Stimulated activated CD8-positive, alpha-beta memory T cell treated with anti-CD3 and anti-CD28 coated beads, Interleukin-4, amount 100 ng/mL, for 4 hours (primary cell): ENCODE data around the gene CCDC174.

Experiments used
- DNase-seq, 2 donors: peaks; one replicate each; pipeline ENCODE4 v3.0.0-alpha.2; 2020; ENCODE audit warnings: low read depth in 2 of 2, low spot score in 1 of 2

Gene CCDC174

DNA sequence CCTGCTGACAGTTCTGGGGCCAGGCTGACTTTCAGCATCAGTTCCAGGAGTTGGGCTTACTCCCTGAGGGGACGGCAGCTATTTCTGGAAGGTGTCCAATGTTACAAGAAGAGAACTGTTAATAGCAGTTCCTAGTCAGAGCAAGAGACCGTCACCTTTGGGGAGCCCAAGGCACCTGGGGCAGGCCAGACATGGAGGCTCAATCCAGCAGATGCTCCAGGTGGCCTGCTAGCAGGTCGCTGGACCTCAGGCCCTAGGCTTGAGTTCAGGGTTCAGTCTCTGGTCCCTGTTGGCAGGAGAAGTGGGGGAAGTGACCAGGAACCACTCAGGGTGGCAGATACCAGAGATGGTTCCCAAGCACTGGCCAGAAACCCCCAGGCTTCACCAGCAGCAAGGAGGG is 49.3 kb downstream of the CCDC174 start:
- no peak for DNase-seq

DNA sequence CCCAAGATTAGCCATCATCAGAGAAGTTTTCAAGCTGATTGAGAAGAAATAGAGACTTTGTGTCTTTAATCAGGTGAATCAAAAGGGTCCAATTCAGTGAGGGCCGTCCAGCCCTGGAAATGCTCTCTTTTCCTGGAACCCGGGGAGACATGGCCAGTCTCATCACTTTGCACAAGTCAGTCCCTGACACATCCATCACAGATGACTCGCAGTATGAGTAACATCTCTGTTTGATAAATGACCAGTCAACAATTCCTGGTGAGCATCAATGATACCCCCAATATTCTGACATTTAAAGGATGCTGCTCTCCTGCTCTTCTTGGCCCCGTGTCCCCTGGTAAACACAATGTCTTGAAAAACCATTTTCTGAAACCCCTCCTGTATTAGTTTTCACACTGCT is 50.1 kb downstream of the CCDC174 start:
- DNase-seq: no peak

DNA sequence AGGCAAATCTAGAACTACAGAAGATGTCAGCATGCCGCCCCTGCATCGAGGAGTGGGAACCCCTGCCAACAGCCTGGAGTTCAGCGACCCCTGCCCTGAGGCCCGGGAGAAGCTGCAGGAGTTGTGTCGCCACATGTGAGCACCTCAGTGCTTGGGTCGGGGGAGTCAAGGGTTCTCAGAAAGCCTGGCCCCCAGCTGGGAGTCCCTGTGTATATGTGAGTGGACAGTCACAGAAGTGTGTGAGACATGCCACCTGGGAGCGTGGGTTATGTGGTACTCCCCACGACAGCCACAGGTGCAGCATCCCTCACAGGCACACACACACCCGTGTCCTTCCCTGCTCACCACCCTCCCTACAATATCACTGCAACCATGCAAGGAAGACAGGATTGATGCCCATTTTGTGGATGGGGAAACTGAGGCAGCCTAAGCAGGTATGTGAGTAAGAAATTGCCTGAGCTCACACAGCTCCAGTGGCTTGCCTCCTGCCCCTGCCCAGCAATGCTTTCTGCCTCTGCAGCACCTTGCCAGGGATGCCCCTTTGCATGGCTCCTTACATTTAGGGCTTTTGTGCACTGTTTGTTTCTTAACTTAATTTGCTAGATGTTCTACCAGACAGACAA is 51.7 kb downstream of the CCDC174 start:
- no peak for DNase-seq

DNA sequence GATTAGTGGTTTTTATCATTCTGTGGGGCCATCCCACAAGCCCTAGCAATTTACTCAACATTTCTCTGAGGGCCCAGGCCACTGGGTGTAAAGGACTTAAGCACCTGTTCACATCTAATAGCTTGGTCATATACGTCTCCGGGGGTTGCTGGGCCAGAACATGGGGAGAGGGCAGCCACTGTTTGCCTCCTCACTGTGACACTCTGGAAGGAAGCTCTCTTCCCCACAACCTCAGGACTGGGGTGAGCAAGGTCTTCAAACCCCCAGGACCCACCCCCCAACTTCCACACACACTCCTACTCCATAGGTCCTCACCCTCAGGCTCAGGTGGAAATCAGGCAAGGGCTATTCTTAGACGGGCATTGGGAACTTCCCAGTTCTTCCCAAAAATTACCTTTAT is 52.2 kb downstream of the CCDC174 start:
- DNase-seq: no peak

DNA sequence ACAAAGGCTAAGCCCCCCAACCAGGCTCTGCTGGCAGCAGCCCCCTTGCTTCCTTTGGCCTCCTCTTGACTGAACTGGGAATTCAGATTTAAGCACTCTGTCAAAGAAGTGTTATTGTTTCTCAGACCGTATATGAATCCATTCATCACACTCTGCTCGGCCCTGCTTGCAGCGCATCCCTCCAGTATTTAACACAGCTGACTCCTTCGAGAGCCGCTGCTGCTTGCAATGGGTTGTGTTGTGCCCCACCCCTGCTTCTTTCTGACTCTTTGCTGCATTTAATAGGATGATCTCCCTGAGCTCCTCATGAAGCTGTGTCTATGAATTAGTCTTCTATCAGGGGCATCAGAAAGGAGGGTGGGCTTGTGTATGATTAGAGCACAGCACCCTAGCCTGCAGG is 54.5 kb downstream of the CCDC174 start:
- DNase-seq: no peak

DNA sequence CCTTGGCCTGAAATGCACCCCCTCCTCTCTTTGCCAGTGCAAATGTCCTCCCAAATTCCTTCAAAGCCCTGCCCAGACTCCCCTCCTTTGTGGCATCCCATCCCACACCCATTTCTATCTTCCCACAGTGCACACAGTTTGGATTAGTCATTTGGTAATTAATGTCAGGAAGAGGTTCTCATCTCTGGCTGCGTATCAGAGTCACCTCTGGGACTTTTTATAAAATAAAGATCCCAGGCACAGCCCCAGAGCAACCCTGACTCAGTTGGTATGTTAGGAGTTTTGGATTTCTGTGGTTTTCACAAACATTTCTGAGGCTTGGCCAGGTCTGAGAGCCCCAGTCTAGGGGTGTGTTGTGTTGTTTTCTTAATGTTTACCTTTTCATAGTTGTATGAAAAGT is 65.0 kb downstream of the CCDC174 start:
- DNase-seq: no peak

DNA sequence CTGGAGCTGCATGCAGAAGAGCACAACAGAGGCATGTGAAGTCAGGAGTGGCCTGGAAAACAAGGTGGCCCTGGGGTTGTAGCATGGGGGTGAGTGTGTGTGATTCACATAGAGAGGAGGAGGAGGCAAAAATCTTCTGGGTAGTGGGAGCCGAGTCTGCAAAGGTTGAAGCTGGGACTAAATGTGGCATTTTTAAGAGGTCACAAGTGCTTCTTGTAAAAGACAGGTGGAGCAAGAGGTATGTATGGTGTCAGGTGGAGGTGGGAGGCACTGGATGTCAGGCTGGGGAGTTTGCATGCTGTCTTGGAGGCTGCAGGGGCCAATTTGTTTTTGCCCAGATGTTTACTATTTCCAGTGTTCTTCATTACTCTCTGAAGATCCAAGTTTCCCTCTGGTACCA is 65.7 kb downstream of the CCDC174 start:
- DNase-seq: no peak

DNA sequence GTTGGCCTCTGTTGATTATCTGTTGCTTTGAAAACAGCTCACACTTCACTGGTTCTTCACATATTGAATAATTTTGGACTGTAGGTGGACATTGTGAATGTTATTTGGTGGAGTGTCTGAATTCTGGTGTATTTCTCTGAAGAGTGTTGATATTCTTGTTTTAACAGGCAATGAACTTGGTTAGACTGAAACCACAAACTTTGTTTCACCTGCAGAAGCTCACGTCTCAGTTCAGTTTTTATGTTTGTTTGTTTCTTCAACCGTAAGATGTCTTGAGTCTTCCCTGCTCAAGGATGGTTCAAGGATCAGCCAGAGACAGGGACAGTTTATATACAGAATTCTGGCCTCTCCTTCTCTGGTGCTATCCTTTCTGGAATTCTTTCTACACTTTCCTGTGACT is 67.0 kb downstream of the CCDC174 start:
- no peak for DNase-seq

DNA sequence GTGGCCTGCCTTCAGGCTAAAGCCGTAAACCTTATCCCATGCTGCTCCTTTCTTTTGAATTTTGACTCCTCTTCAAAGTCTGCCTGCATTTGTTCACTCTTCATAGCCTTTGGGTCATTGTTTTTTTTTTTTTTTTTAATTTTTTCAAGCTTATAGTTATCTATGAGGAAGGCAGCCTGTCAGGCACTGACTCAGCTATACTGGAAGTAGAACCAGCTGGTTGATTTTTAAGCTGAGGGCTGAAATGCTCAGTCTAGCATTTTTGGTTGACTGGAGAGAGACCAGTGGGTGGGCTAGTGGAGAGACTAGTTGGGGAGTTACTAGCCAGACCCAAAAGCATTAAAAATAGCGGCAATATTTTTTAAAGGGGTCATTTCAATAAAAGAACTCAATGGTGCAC is 67.4 kb downstream of the CCDC174 start:
- no peak for DNase-seq

DNA sequence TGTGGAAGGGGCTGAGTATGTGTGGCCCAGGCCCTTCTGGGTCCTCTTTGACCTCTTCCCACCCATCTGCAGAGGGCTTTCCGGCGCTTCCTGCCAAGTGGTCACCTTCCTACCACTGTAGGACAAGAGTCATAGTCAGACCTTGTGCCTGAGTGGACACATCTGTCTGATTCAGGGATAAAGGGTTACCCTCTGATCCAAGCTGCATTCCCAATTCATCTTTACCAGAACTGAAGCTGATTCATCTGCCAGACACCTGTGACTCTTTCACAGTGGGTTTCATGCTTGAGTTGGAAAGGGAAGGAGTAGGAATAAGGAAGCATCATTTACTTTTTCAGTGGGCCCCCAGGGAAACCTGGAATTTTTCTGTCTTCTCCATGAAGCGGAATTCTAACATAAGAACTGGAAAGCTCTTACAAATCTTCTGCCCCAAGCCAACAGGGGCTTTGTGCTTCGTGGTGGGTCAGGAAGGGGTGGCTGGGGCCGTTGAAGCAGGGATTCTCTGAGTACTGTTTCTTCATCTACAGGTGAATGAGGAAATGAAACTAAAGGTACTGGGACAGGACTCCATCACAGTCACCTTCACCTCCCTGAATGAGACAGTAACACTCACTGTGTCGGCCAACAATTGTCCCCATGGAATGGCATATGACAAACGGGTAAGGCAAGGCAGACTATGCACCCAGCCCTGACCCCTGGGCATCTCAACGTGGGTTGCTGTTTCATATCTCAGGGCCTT is 69.7 kb downstream of the CCDC174 start:
- no peak for DNase-seq
